NCI-H1092 treated with DMSO at 0.1 percent for 48 hours (cell line): ENCODE results near the gene TMEM252.

Experiments
- DNase-seq: peaks from one replicate; lab custom pipeline; 2025; lab: John Stamatoyannopoulos, UW

Gene TMEM252

DNA sequence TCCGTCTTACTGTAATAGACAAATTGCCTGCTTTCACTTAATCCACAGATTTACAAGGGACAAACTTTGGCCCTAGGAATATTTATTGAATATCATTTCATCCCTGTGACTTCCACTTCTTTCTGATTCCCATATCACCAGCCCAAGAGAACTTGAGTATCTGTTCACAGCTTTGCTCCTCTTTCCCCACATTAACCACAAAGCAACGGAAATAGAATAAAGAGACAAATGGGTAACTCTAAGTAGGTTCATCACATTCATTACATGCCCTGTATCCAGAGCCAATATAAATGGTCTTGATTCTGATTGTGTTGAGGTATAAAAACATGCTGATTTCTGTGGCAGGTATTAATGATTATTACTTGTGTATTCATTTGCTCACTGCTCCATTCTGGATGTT is 41.9 kb downstream of the TMEM252 start:
- DNase-seq, result no peak

DNA sequence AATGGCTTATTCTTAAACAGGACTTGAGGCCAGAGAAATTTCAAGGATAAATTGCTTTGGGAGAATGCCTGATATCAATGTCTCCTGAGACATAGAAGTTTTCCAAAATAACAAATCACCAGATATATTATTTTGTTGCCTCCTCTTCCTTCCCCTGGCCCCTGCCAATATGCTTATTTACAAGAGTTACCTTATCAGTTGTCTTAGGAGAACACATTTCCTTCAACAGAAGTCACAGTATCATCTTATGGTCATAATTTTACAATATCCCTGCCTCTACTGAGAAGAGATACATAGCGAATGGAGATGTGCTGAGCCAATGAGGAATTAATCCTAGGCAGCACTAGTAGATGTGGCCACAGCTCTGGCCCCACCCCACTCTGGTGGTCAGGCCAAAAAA is 43.1 kb downstream of the TMEM252 start:
- no peak for DNase-seq

- no peak for DNase-seq
These were observed 44.3 kb downstream of the TMEM252 start for GRCh38 chr9:68496356-68496755.

DNA sequence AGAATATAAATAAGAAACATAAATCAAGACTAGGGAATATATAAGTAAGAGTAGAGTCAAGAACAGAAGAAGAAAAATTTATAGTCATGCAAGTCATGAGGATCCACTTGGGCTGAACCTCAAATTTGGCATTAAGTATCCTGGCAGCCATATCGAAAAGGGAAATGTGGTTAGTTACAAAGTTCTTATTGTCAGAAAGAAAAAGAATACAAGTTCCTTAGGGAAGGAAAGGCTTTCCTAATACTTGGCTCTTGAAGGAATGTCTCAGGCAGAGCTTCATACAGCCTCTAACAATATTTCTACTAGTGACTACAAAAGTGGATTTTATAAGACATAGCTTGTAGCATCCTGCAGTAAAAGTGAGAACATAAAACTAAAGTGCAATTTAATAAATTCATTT is 45.4 kb downstream of the TMEM252 start:
- DNase-seq, result no peak

DNA sequence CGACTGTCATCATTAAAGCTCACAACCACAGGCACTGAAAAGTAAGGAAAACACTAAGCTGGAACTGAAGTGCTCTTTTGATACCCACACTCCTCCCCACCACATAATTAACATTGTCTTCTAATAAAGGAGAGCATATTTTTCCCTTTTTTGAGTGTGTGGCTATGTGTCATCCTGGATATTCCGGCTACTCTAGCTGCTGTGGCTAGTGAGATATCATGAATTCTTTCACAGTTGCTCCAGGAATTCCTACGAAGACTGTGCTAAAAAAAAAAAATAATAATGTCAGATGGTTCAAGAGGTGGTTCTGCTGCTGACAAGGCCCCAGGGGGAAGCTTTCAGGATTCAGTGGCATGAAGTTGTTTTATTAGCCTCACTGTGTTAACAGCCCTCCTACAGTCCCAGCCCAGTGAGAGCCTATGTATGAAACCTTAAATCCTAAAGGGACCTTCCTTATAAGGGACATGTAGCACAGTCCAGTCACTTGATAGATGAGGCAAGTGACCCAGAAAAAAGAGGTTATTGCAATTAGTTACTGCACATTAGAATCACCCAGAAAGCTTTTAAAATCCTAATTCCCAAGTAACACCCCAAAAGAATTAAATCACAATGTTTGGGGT is 46.6 kb downstream of the TMEM252 start:
- no peak for DNase-seq

- no peak for DNase-seq
These were observed 47.1 kb downstream of the TMEM252 start for GRCh38 chr9:68493541-68493940.

GRCh38 chr9:68492806-68493205 is 47.9 kb downstream of the TMEM252 start:
- DNase-seq, result no peak

GRCh38 chr9:68489646-68490045 is 51.0 kb downstream of the TMEM252 start:
- no peak for DNase-seq

GRCh38 chr9:68488126-68488525 is 52.6 kb downstream of the TMEM252 start:
- no peak for DNase-seq
